H1 (cell line): ENCODE results near the gene GLRX. TPM values are rescaled to one million over a fixed set of nuclear protein-coding genes. Genes with fewer than 3 reads are reported as not detected.
A peak's percentile ranks its signal among the peaks of the same experiment; 100 is the strongest.

Experiments used
- CTCF ChIA-PET: fragments of 300-600 bp; sonication (Branson Sonifier 250); formaldehyde crosslinking; loops from one replicate; lab custom pipeline; 2021; ENCODE audit not compliant: partially characterized antibody; lab: Charles Lee
- POLR2A ChIA-PET: fragments of 300-600 bp; sonication (Branson Sonifier 250); formaldehyde crosslinking; loops from one replicate; lab custom pipeline; 2021; ENCODE audit warnings: inconsistent platforms; ENCODE audit not compliant: partially characterized antibody; lab: Charles Lee
- DNase-seq, 2 experiments: peaks; one replicate each; pipeline versions ENCODE4 v3.0.0 to v3.0.0-alpha.2; 2010 to 2022; ENCODE audit warnings: low spot score in 2 of 2, low read depth in 1 of 2, mixed read lengths in 1 of 2
- FAIRE-seq: peaks from 2 replicates; lab custom pipeline; 2011; peaks lifted over from hg19 to GRCh38; lab: Jason Lieb, UNC
- H2AFZ ChIP-seq: 2 replicates; pipeline ENCODE4 v1.8.1; 2012; ENCODE audit warnings: low read length, inconsistent platforms
- H2AK5ac ChIP-seq: 2 replicates; pipeline ENCODE4 v1.6.1; 2013; ENCODE audit warnings: low read depth, low read length
- H2BK120ac ChIP-seq: replicated peaks from 2 replicates; pipeline ENCODE3; 2013; ENCODE audit warnings: low read depth, low read length, inconsistent platforms
- H2BK12ac ChIP-seq: 2 replicates; pipeline ENCODE4 v1.6.1; 2013; ENCODE audit warnings: low read depth, low read length
- H2BK15ac ChIP-seq: 2 replicates; pipeline ENCODE4 v1.6.1; 2013; ENCODE audit warnings: low read length
- H2BK20ac ChIP-seq: 2 replicates; pipeline ENCODE4 v1.6.1; 2013; ENCODE audit warnings: low read length
- H2BK5ac ChIP-seq: 2 replicates; pipeline ENCODE4 v1.6.1; 2013; ENCODE audit warnings: low read depth, low read length
- H3K14ac ChIP-seq: 2 replicates; pipeline ENCODE4 v1.6.1; 2013; ENCODE audit warnings: inconsistent platforms; ENCODE audit not compliant: insufficient read length
- H3K18ac ChIP-seq: 2 replicates; pipeline ENCODE4 v1.6.1; 2013; ENCODE audit warnings: low read length; ENCODE audit errors: extremely low read depth
- H3K23ac ChIP-seq: 2 replicates; pipeline ENCODE4 v1.6.1; 2013; ENCODE audit warnings: inconsistent platforms; ENCODE audit not compliant: insufficient read length
- H3K23me2 ChIP-seq: 2 replicates; pipeline ENCODE4 v1.6.1; 2013; ENCODE audit warnings: low read depth, low read length
- H3K27ac ChIP-seq: 2 replicates; pipeline ENCODE4 v1.6.1; 2011; ENCODE audit warnings: low read depth, low read length, inconsistent platforms
- H3K27me3 ChIP-seq, 4 experiments: replicated peaks in 1 of 4; 1 replicate in 1 of 4; 2 replicates in 3 of 4; pipeline versions ENCODE4 v1.6.1 to v1.8.1; 2011 to 2013; ENCODE audit warnings: low read length in 3 of 4, mild to moderate bottlenecking in 3 of 4, inconsistent platforms in 2 of 4, mixed read lengths in 2 of 4, moderate library complexity in 1 of 4; ENCODE audit not compliant: control insufficient read depth in 3 of 4, insufficient read depth in 3 of 4; ENCODE audit errors: extremely low read depth in 1 of 4
- H3K36me3 ChIP-seq, 4 experiments: 2 replicates each; pipeline versions ENCODE4 v1.6.1 to v1.8.1; 2011 to 2013; ENCODE audit warnings: mild to moderate bottlenecking in 4 of 4, low read length in 3 of 4, moderate library complexity in 2 of 4, control low read depth in 1 of 4, inconsistent platforms in 1 of 4; ENCODE audit not compliant: insufficient read depth in 4 of 4, control insufficient read depth in 2 of 4
- H3K4ac ChIP-seq: replicated peaks from 2 replicates; pipeline ENCODE3; 2013; ENCODE audit warnings: low read length, low read depth, mixed read lengths, inconsistent platforms; ENCODE audit not compliant: insufficient read length
- H3K4me1 ChIP-seq, 4 experiments: replicated peaks in 1 of 4; 1 replicate in 1 of 4; 2 replicates in 3 of 4; pipeline versions ENCODE4 v1.6.1 to v1.8.1; 2011 to 2013; ENCODE audit warnings: low read length in 3 of 4, inconsistent platforms in 2 of 4, mixed read lengths in 1 of 4; ENCODE audit not compliant: insufficient read depth in 4 of 4, control insufficient read depth in 3 of 4
- H3K4me2 ChIP-seq, 2 experiments: 2 replicates each; pipeline versions ENCODE4 v1.6.1 to v1.8.1; 2011 to 2013; ENCODE audit warnings: low read depth in 2 of 2, low read length in 2 of 2, control low read depth in 1 of 2, inconsistent platforms in 1 of 2, mild to moderate bottlenecking in 1 of 2; ENCODE audit not compliant: insufficient read depth in 1 of 2
- H3K4me3 ChIP-seq, 4 experiments: fragments of 200-600, 300-600 bp in 1 of 4; sonication (generic), shearing (Covaris generic), sonication (Bioruptor Twin) in 1 of 4; 2 replicates each; pipeline versions ENCODE4 v1.5.1 to v1.8.1; 2011 to 2016; ENCODE audit warnings: low read length in 4 of 4, low read depth in 3 of 4, control low read depth in 2 of 4, inconsistent platforms in 2 of 4, mild to moderate bottlenecking in 2 of 4, mixed read lengths in 1 of 4, moderate library complexity in 1 of 4; ENCODE audit not compliant: insufficient read depth in 2 of 4; ENCODE audit errors: extremely low read depth in 1 of 4
- H3K56ac ChIP-seq: replicated peaks from 2 replicates; pipeline ENCODE3; 2013; ENCODE audit warnings: low read depth, mild to moderate bottlenecking, mixed read lengths, low read length, inconsistent platforms; ENCODE audit not compliant: insufficient read length
- H3K79me1 ChIP-seq: 2 replicates; pipeline ENCODE4 v1.6.1; 2013; ENCODE audit warnings: low read depth, low read length, control low read depth
- H3K79me2 ChIP-seq, 2 experiments: 2 replicates each; pipeline versions ENCODE4 v1.6.1 to v1.8.1; 2012 to 2013; ENCODE audit warnings: low read length in 2 of 2, mild to moderate bottlenecking in 2 of 2, inconsistent platforms in 1 of 2; ENCODE audit not compliant: insufficient read depth in 2 of 2, control insufficient read depth in 1 of 2
- H3K9ac ChIP-seq, 4 experiments: replicated peaks in 1 of 4; 1 replicate in 1 of 4; 2 replicates in 3 of 4; pipeline versions ENCODE4 v1.6.1 to v1.8.1; 2011 to 2013; ENCODE audit warnings: low read depth in 3 of 4, low read length in 3 of 4, control low read depth in 2 of 4, mild to moderate bottlenecking in 2 of 4, moderate library complexity in 2 of 4, inconsistent platforms in 1 of 4; ENCODE audit errors: extremely low read depth in 1 of 4
- H3K9me3 ChIP-seq, 2 experiments: 2 replicates each; pipeline versions ENCODE4 v1.6.1 to v1.8.1; 2012 to 2013; ENCODE audit warnings: mild to moderate bottlenecking in 2 of 2, moderate library complexity in 2 of 2, control low read depth in 1 of 2, inconsistent platforms in 1 of 2, low read depth in 1 of 2, low read length in 1 of 2, mixed read lengths in 1 of 2; ENCODE audit not compliant: insufficient read depth in 2 of 2
- H4K20me1 ChIP-seq, 2 experiments: replicated peaks in 1 of 2; 2 replicates each; pipeline versions ENCODE3 to v1.8.1; 2011 to 2013; ENCODE audit warnings: inconsistent platforms in 2 of 2, low read length in 2 of 2, mild to moderate bottlenecking in 1 of 2; ENCODE audit not compliant: insufficient read depth in 2 of 2, control insufficient read depth in 1 of 2
- H4K5ac ChIP-seq: 2 replicates; pipeline ENCODE4 v1.6.1; 2013; ENCODE audit warnings: low read length, low read depth, mixed read lengths, inconsistent platforms; ENCODE audit not compliant: insufficient read length
- H4K8ac ChIP-seq: 2 replicates; pipeline ENCODE4 v1.8.0; 2013; ENCODE audit warnings: mild to moderate bottlenecking, moderate library complexity, low read length, inconsistent platforms; ENCODE audit not compliant: insufficient read depth; ENCODE audit errors: extremely low read depth
- H4K91ac ChIP-seq: replicated peaks from 2 replicates; pipeline ENCODE3; 2013; ENCODE audit warnings: low read length, mixed read lengths, inconsistent platforms; ENCODE audit not compliant: insufficient read length
- CBX5 ChIP-seq: fragments of 300-800, 300-1000 bp; sonication (generic); IDR thresholded peaks from 2 replicates; pipeline ENCODE4 v1.7.1; 2016; ENCODE audit warnings: antibody characterized with exemption, low read length, low read depth
- CEBPB ChIP-seq: IDR thresholded peaks from 2 replicates; pipeline ENCODE4 v1.6.1; 2012; ENCODE audit warnings: low read depth, low read length
- CREB1 ChIP-seq: IDR thresholded peaks from 2 replicates; pipeline ENCODE4 v1.6.1; 2012; ENCODE audit warnings: inconsistent platforms
- PHF8 ChIP-seq: fragments of 200-600 bp; sonication (generic); conservative IDR thresholded peaks from 2 replicates; pipeline ENCODE4 v1.7.1; 2012; ENCODE audit warnings: low read depth, mild to moderate bottlenecking, inconsistent platforms, low read length, moderate library complexity
- SP2 ChIP-seq: IDR thresholded peaks from 2 replicates; pipeline ENCODE4 v1.6.1; 2012; ENCODE audit warnings: mild to moderate bottlenecking, low read length, inconsistent platforms
- TAF1 ChIP-seq: IDR thresholded peaks from 2 replicates; pipeline ENCODE4 v1.6.1; 2011; ENCODE audit warnings: mild to moderate bottlenecking, low read depth, low read length
- WGBS, 2 experiments: shearing (Covaris generic) in 1 of 2; methylation state at CpG; one replicate each; pipeline versions ENCODE4 v1.1.6 to v1.1.7; 2013 to 2015; ENCODE audit warnings: low lambda C conversion rate in 2 of 2, mixed read lengths in 2 of 2, inconsistent platforms in 1 of 2, low coverage in 1 of 2, missing lambda C conversion rate in 1 of 2; ENCODE audit not compliant: insufficient replicate concordance in 2 of 2, insufficient coverage in 1 of 2, insufficient read length in 1 of 2; ENCODE audit errors: extremely low coverage in 1 of 2, missing lambda C conversion rate in 1 of 2; 5-methylcytosine and 5-hydroxymethylcytosine counted together
- polyA plus RNA-seq, 7 experiments: library from polyadenylated mRNA; depleted of rRNA in 3 of 7; stranded (reverse) in 5 of 7; unstranded in 2 of 7; fragments of >200 nt in 5 of 7; fragments of 200-250 nt in 2 of 7; gene quantifications; 1 replicate in 5 of 7; 2 replicates in 1 of 7; 4 replicates in 1 of 7; pipeline versions ENCODE4 v1.2.1 to v1.2.3, GENCODE V29; 2011 to 2013; ENCODE audit warnings: missing spikeins in 2 of 7, mixed read lengths in 2 of 7
- total RNA-seq: library from RNA; stranded (reverse); fragmentation: NEBNext Ultra II Directional; extraction: Animal tissue kit (Norgen Biotek cat#: 25700); gene quantifications from 2 replicates; pipeline ENCODE4 v1.2.1, GENCODE V29; 2021

The GLRX gene
- total and polyA plus RNA-seq, 2 of the 8 experiments (the other 6 are each of a cell fraction or from before 2014, with no cell fraction given), result 22.9 to 31.2 TPM

GRCh38 chr5:95780597-95780996 lies 41.9 kb downstream of the GLRX start:
- Histone ChIP-seq H3K27ac (no peak overlapping the region), H3K23ac (no peak overlapping the region), H2BK12ac (no peak overlapping the region), H2AFZ (no peak overlapping the region), H3K9ac (no peak overlapping the region), H3K79me1 (no peaks in the 10 kb centered on the region), H3K23me2 (no peaks in the 10 kb centered on the region), H4K20me1 (no peaks in the 10 kb centered on the region), H3K9me3 (no peaks in the 10 kb centered on the region), H3K18ac (no peak overlapping the region), H2BK5ac (no peak overlapping the region), H2BK120ac (no peak overlapping the region), H3K4ac (no peak overlapping the region), H2AK5ac (no peak overlapping the region), H4K5ac (no peak overlapping the region), H2BK15ac (no peak overlapping the region), H3K4me2 (no peak overlapping the region), H3K4me1 (no peaks in the 10 kb centered on the region), H3K4me3 (no peak overlapping the region), H4K91ac (no peak overlapping the region), H3K27me3 (no peaks in the 10 kb centered on the region), H4K8ac (no peak overlapping the region), H3K79me2 (no peaks in the 10 kb centered on the region), H2BK20ac (no peak overlapping the region), H3K14ac (no peak overlapping the region), H3K36me3 (no peaks in the 10 kb centered on the region), H3K56ac (no peak overlapping the region)
- 92% methylated on average over 7 of the region's 7 CpGs; no CpG with 5 or more reads in 1 of the 2 experiments for WGBS, 2 experiments
- CTCF ChIA-PET, result interaction anchor here (0.6 to 4.7 kb wide), 36 partner anchors 9 to 556 kb away, joined by 3 to 120 read pairs (median 7); partner anchors contain the start of genes GLRX, RFESD and RHOBTB3
- TF ChIP-seq PHF8 (no peak), CBX5 (no peak), CREB1 (no peak), TAF1 (no peak), CEBPB (peak; percentile 82), SP2 (no peak)
- DNase-seq, result no peak
- POLR2A ChIA-PET, result no interaction called here
- FAIRE-seq, result no peak
